Measurements from ENCODE around the gene DEPP1. TPM values are rescaled to one million over a fixed set of nuclear protein-coding genes. Genes with fewer than 3 reads are reported as not detected.

Gene DEPP1
- total and polyA plus RNA-seq, 4 donors, result 10.7 to 79.3 (median 33.5) TPM

GRCh38 chr10:44983895-44984278 is 5.3 kb upstream of the DEPP1 start:
- TF ChIP-seq FOXA2 (IDR thresholded peaks at IDR 0.05) (no peak), HNF4A (conservative IDR thresholded peaks at IDR 0.05) (no peak), RXRA (IDR thresholded peaks at IDR 0.05) (no peak), JUND (IDR thresholded peaks at IDR 0.05) (no peak), MAX (IDR thresholded peaks at IDR 0.05) (no peak), FOXA1 (IDR thresholded peaks at IDR 0.05) (no peak), SP1 (IDR thresholded peaks at IDR 0.05) (no peak), YY1 (IDR thresholded peaks at IDR 0.05) (no peak), GABPA (IDR thresholded peaks at IDR 0.05 in 1 of 2, conservative IDR thresholded peaks at IDR 0.05 in 1 of 2) (no peak), EGR1 (IDR thresholded peaks at IDR 0.05; ENCODE audit: low read depth in 2 of 2) (no peak), REST (IDR thresholded peaks at IDR 0.05) (no peak), TAF1 (conservative IDR thresholded peaks at IDR 0.05) (no peak), RAD21 (IDR thresholded peaks at IDR 0.05) (no peak), ATF3 (IDR thresholded peaks at IDR 0.05) (no peak), HNF4G (IDR thresholded peaks at IDR 0.05) (no peak), NR2F2 (IDR thresholded peaks at IDR 0.05) (no peak)
- TF ChIP-seq, protein P1, sequence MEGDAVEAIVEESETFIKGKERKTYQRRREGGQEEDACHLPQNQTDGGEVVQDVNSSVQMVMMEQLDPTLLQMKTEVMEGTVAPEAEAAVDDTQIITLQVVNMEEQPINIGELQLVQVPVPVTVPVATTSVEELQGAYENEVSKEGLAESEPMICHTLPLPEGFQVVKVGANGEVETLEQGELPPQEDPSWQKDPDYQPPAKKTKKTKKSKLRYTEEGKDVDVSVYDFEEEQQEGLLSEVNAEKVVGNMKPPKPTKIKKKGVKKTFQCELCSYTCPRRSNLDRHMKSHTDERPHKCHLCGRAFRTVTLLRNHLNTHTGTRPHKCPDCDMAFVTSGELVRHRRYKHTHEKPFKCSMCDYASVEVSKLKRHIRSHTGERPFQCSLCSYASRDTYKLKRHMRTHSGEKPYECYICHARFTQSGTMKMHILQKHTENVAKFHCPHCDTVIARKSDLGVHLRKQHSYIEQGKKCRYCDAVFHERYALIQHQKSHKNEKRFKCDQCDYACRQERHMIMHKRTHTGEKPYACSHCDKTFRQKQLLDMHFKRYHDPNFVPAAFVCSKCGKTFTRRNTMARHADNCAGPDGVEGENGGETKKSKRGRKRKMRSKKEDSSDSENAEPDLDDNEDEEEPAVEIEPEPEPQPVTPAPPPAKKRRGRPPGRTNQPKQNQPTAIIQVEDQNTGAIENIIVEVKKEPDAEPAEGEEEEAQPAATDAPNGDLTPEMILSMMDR (IDR thresholded peaks at IDR 0.05; ENCODE audit: low read depth, low read length, missing input control), result no peak
- TF ChIP-seq, protein P2, sequence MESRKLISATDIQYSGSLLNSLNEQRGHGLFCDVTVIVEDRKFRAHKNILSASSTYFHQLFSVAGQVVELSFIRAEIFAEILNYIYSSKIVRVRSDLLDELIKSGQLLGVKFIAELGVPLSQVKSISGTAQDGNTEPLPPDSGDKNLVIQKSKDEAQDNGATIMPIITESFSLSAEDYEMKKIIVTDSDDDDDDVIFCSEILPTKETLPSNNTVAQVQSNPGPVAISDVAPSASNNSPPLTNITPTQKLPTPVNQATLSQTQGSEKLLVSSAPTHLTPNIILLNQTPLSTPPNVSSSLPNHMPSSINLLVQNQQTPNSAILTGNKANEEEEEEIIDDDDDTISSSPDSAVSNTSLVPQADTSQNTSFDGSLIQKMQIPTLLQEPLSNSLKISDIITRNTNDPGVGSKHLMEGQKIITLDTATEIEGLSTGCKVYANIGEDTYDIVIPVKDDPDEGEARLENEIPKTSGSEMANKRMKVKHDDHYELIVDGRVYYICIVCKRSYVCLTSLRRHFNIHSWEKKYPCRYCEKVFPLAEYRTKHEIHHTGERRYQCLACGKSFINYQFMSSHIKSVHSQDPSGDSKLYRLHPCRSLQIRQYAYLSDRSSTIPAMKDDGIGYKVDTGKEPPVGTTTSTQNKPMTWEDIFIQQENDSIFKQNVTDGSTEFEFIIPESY (IDR thresholded peaks at IDR 0.05), result no peak
- WGBS, result 97% methylated on average over 10 of the region's 10 CpGs
- Histone ChIP-seq H3K9me3 (ENCODE audit: control insufficient read depth in 4 of 4, low read length in 3 of 4) (no peaks in the 10 kb centered on the region), H3K9ac (ENCODE audit: low read depth in 1 of 2, low read length in 2 of 2) (no peak overlapping the region), H3K27ac (ENCODE audit: low read depth in 1 of 2, low read length in 2 of 2) (peak overlapping the region in 1 of 2 donors; percentile 23), H3K27me3 (ENCODE audit: control insufficient read depth in 4 of 4, insufficient read depth in 4 of 4, low read length in 3 of 4) (no peaks in the 10 kb centered on the region), H3K36me3 (ENCODE audit: control insufficient read depth in 4 of 4, insufficient read depth in 3 of 4, low read depth in 1 of 4, low read length in 3 of 4) (no peaks in the 10 kb centered on the region), H3K4me1 (ENCODE audit: control insufficient read depth in 4 of 4, insufficient read depth in 4 of 4, low read length in 3 of 4) (peaks cover 27 to 38% (median 32%) of the 10 kb centered on the region in 4 donors), H3K4me3 (ENCODE audit: low read depth in 1 of 3, low read length in 3 of 3) (no peak overlapping the region)
- DNase-seq (ENCODE audit: low spot score), result no peak
